Stimulated activated CD4-positive, alpha-beta T cell treated with anti-CD3 and anti-CD28 coated beads, Interleukin-1b, Interleukin-23, amount 100 ng/mL, for 48 hours (primary cell): ENCODE measurements around the gene PRCD.
"Not testable (repeated sequence)": the region's sequence is repeated elsewhere in the genome, so short reads cannot be mapped to it uniquely, and the experiment has no call there.

Experiments
- DNase-seq: peaks from one replicate; pipeline ENCODE4 v3.0.0-alpha.2; 2020

Gene PRCD

GRCh38 chr17:76506408-76507345 is 33.2 kb upstream of the PRCD start:
- DNase-seq = peak; percentile 88

- DNase-seq = not testable (repeated sequence)
Observed at GRCh38 chr17:76508472-76509063, 31.3 kb upstream of the PRCD start.

GRCh38 chr17:76510831-76511244 is 29.0 kb upstream of the PRCD start:
- DNase-seq = no peak

GRCh38 chr17:76511668-76512365 is 28.0 kb upstream of the PRCD start:
- no peak for DNase-seq

GRCh38 chr17:76512366-76513305 is 27.2 kb upstream of the PRCD start:
- no peak for DNase-seq

GRCh38 chr17:76513306-76513692 is 26.5 kb upstream of the PRCD start:
- no peak for DNase-seq

- DNase-seq = not testable (repeated sequence)
Observed at GRCh38 chr17:76514355-76514754, 25.5 kb upstream of the PRCD start.

- peak; percentile 88 for DNase-seq
Observed at GRCh38 chr17:76515274-76515949, 24.4 kb upstream of the PRCD start.

- DNase-seq = no peak
Observed at GRCh38 chr17:76517638-76518038, 22.2 kb upstream of the PRCD start.

GRCh38 chr17:76519048-76519966 is 20.5 kb upstream of the PRCD start:
- DNase-seq = no peak

- DNase-seq = no peak
Observed at GRCh38 chr17:76521262-76521661, 18.6 kb upstream of the PRCD start.

- not testable (repeated sequence) for DNase-seq
Observed at GRCh38 chr17:76521683-76522082, 18.2 kb upstream of the PRCD start.

- DNase-seq = peak; percentile 80
Observed at GRCh38 chr17:76523084-76524037, 16.5 kb upstream of the PRCD start.

- DNase-seq = no peak
Observed at GRCh38 chr17:76524598-76525512, 15.0 kb upstream of the PRCD start.

- not testable (repeated sequence) for DNase-seq
Observed at GRCh38 chr17:76525513-76525833, 14.4 kb upstream of the PRCD start.

GRCh38 chr17:76527016-76527415 is 12.8 kb upstream of the PRCD start:
- DNase-seq = not testable (repeated sequence)

GRCh38 chr17:76527430-76528111 is 12.3 kb upstream of the PRCD start:
- no peak for DNase-seq

- no peak for DNase-seq
Observed at GRCh38 chr17:76528156-76528527, 11.7 kb upstream of the PRCD start.
